Raji (cell line): ENCODE data around the gene FRMD6.

Experiments
- POLR2A ChIP-seq: IDR thresholded peaks from 2 replicates; pipeline ENCODE4 v1.6.1; 2011; ENCODE audit warnings: low read depth, low read length, control low read depth; ENCODE audit not compliant: insufficient read depth

The FRMD6 gene

DNA sequence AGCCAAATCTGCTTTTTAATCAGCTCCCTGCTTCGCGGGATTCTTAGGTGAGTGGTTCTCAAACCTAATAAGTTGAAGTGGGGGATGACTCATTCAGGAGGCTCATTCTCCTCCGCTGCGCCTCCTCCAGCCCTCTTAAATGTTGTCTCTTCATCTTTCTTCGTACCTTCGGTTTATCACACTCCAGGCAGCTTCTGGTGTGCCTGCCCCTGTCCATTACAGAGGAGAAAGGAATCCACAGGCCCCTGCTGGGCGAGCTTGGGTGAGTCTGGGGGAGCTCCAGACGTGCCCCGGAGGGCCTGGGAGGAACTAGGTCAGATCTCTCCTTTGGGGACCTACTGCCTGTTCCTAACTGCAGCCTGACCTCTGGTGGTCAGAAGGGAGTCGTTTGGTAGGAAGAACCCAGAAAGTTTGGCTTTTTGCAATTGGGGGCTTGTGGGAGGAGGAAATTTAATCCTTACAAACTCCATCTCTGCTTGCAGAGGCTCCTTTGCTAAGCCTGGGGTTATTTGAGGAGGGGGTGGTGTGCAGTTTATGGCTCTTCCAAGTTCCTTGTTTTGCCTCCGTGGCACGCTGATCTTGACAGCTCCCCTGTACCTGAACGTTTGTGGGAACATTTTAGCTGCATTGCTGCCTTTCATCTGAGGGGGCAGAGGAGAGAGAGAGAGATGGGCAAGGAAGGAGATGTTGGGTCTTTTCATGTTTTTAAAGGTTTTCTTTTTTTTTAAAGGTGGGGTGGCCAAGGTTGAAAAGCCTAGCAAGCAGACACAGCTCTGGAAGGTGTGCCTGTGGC lies 124.6 kb downstream of the FRMD6 start:
- no peak for TF ChIP-seq POLR2A

DNA sequence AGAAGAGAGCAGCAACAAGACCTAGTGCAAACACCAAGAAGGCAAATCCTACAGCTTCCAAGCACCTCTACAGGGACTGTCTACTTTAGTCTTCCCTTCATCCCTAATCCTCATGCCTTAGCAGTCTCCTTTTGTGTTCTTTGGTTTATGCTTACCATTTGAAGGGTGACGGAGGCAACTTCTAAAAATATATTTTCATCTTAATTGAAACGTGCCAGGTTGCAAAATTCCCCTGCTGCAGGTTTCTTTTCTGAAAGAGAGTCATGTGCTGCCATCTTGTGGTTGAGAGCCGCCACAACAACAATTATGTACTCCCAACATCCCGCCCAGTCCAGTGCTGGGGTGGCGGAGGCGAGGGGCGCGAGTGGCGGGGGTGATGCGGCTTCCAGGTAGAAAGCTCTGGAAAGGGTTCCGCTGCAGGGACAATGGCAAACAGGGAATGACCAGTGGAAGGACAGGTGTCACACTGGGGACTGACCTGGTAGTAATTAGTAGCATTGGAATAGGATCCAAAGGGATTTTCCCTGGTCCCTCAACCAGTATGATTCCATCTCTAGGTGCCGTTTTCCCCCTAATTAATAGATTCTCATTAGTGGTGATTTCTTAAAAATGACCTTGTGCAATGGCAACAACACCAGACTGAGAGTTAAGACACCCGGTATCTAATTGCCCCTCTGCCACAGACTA lies 128.4 kb downstream of the FRMD6 start:
- TF ChIP-seq POLR2A: no peak
